IMR-90 (cell line): ENCODE measurements around the gene CLDN10. TPM values are rescaled to one million over a fixed set of nuclear protein-coding genes. Genes with fewer than 3 reads are reported as not detected.

Experiments
- ATAC-seq: fragments of 200-7000 bp; cut with Tn5 transposase; 2 replicates; pipeline ENCODE4 v1.9.1; 2020; ENCODE audit warnings: low read depth, mild to moderate bottlenecking, moderate library complexity
- BruUV-seq: library from RNA; stranded (reverse); fragments of 400-500 nt; replicated peaks from 2 replicates; lab custom pipeline; 2021; lab: Mats Ljungman, UMichigan
- CTCF ChIA-PET: fragments of 300-600 bp; formaldehyde crosslinking; extraction: SDS; loops from one replicate; lab custom pipeline; 2021; ENCODE audit warnings: antibody characterized with exemption; lab: Yijun Ruan, JAX
- POLR2A ChIA-PET: fragments of 300-600 bp; sonication (Branson Sonifier 250); formaldehyde crosslinking; loops from one replicate; lab custom pipeline; 2022; ENCODE audit warnings: antibody characterized with exemption; ENCODE audit not compliant: unreplicated experiment; lab: Charles Lee
- DNase-seq: peaks from one replicate; pipeline ENCODE4 v3.0.0; 2013
- H2AFZ ChIP-seq: replicated peaks from 2 replicates; pipeline ENCODE3; 2013; ENCODE audit warnings: low read length, mild to moderate bottlenecking; ENCODE audit not compliant: poor library complexity
- H2AK5ac ChIP-seq: 2 replicates; pipeline ENCODE4 v1.6.1; 2013; ENCODE audit warnings: low read depth, low read length, inconsistent platforms
- H2AK9ac ChIP-seq: replicated peaks from 2 replicates; pipeline ENCODE3; 2013; ENCODE audit warnings: mild to moderate bottlenecking, low read depth, low read length, moderate library complexity; ENCODE audit not compliant: poor library complexity
- H2BK120ac ChIP-seq: 2 replicates; pipeline ENCODE4 v1.6.1; 2013; ENCODE audit warnings: low read depth, low read length, inconsistent platforms
- H2BK15ac ChIP-seq: 3 replicates; pipeline ENCODE4 v1.6.1; 2013; ENCODE audit warnings: low read depth, low read length, inconsistent platforms
- H2BK20ac ChIP-seq: 2 replicates; pipeline ENCODE4 v1.6.1; 2013; ENCODE audit warnings: low read depth, mild to moderate bottlenecking, inconsistent platforms, low read length, moderate library complexity
- H2BK5ac ChIP-seq: 2 replicates; pipeline ENCODE4 v1.6.1; 2013; ENCODE audit warnings: mild to moderate bottlenecking, low read depth, low read length, inconsistent platforms; ENCODE audit not compliant: poor library complexity, severe bottlenecking
- H3K14ac ChIP-seq: replicated peaks from 2 replicates; pipeline ENCODE4 v1.6.1; 2013; ENCODE audit warnings: low read depth, low read length, inconsistent platforms
- H3K18ac ChIP-seq: 2 replicates; pipeline ENCODE4 v1.6.1; 2013; ENCODE audit warnings: low read depth, low read length, control low read depth
- H3K23ac ChIP-seq: 2 replicates; pipeline ENCODE4 v1.6.1; 2013; ENCODE audit warnings: low read depth, low read length, inconsistent platforms
- H3K27ac ChIP-seq: 2 replicates; pipeline ENCODE4 v1.5.1; 2013; ENCODE audit warnings: mild to moderate bottlenecking, control low read depth, low read length; ENCODE audit not compliant: insufficient read depth
- H3K27me3 ChIP-seq: 2 replicates; pipeline ENCODE4 v1.6.1; 2013; ENCODE audit warnings: low read length; ENCODE audit not compliant: control insufficient read depth, insufficient read depth
- H3K36me3 ChIP-seq: 2 replicates; pipeline ENCODE4 v1.6.1; 2013; ENCODE audit warnings: low read length, mixed read lengths; ENCODE audit not compliant: control insufficient read depth, insufficient read depth
- H3K4ac ChIP-seq: 2 replicates; pipeline ENCODE4 v1.6.1; 2013; ENCODE audit warnings: low read depth, low read length, inconsistent platforms
- H3K4me1 ChIP-seq: 2 replicates; pipeline ENCODE4 v1.6.1; 2013; ENCODE audit warnings: low read length, mixed read lengths; ENCODE audit not compliant: control insufficient read depth, insufficient read depth
- H3K4me2 ChIP-seq: 2 replicates; pipeline ENCODE4 v1.6.1; 2013; ENCODE audit warnings: low read depth, mild to moderate bottlenecking, control low read depth, low read length, moderate library complexity
- H3K4me3 ChIP-seq: 2 replicates; pipeline ENCODE4 v1.5.1; 2013; ENCODE audit warnings: low read depth, mild to moderate bottlenecking, control low read depth, low read length, moderate library complexity; ENCODE audit not compliant: insufficient read depth
- H3K56ac ChIP-seq: 2 replicates; pipeline ENCODE4 v1.6.1; 2013; ENCODE audit warnings: low read length, inconsistent platforms; ENCODE audit not compliant: insufficient read depth; ENCODE audit errors: extremely low read depth
- H3K79me1 ChIP-seq, 2 experiments: 2 replicates each; pipeline ENCODE4 v1.6.1; 2013; ENCODE audit warnings: low read length in 2 of 2, inconsistent platforms in 1 of 2, low read depth in 1 of 2
- H3K9ac ChIP-seq: 2 replicates; pipeline ENCODE4 v1.6.1; 2013; ENCODE audit warnings: low read depth, low read length, control low read depth
- H3K9me1 ChIP-seq: 2 replicates; pipeline ENCODE4 v1.6.1; 2013; ENCODE audit warnings: low read length, inconsistent platforms; ENCODE audit not compliant: insufficient read depth
- H3K9me3 ChIP-seq: 2 replicates; pipeline ENCODE4 v1.6.1; 2013; ENCODE audit warnings: low read length; ENCODE audit not compliant: control insufficient read depth, insufficient read depth
- H4K20me1 ChIP-seq: 2 replicates; pipeline ENCODE4 v1.6.1; 2013; ENCODE audit warnings: low read length, inconsistent platforms; ENCODE audit not compliant: insufficient read depth
- H4K5ac ChIP-seq: 2 replicates; pipeline ENCODE4 v1.6.1; 2013; ENCODE audit warnings: mild to moderate bottlenecking, low read depth, low read length, control low read depth
- H4K8ac ChIP-seq, 2 experiments: 2 replicates each; pipeline ENCODE4 v1.6.1; 2013; ENCODE audit warnings: low read depth in 2 of 2, low read length in 2 of 2, control low read depth in 1 of 2, inconsistent platforms in 1 of 2
- H4K91ac ChIP-seq: 2 replicates; pipeline ENCODE4 v1.6.1; 2013; ENCODE audit warnings: low read depth, low read length, inconsistent platforms; ENCODE audit not compliant: insufficient read depth
- BHLHE40 ChIP-seq: fragments of 150-350 bp; IDR thresholded peaks from 2 replicates; pipeline ENCODE4 v1.6.1; 2016; ENCODE audit warnings: mild to moderate bottlenecking, low read depth, low read length
- CEBPB ChIP-seq: IDR thresholded peaks from 2 replicates; pipeline ENCODE4 v1.6.1; 2012; ENCODE audit warnings: low read depth, low read length, improper control_type of control experiment
- MAFK ChIP-seq: IDR thresholded peaks from 2 replicates; pipeline ENCODE4 v1.6.1; 2012; ENCODE audit warnings: low read depth, low read length, improper control_type of control experiment
- RCOR1 ChIP-seq: IDR thresholded peaks from 2 replicates; pipeline ENCODE4 v1.6.1; 2012; ENCODE audit warnings: mild to moderate bottlenecking, low read length, improper control_type of control experiment; ENCODE audit not compliant: insufficient replicate concordance
- RFX5 ChIP-seq: IDR thresholded peaks from 2 replicates; pipeline ENCODE4 v1.8.0; 2012; ENCODE audit warnings: low read depth, mild to moderate bottlenecking, low read length, moderate library complexity
- SMC3 ChIP-seq: fragments of 150-350 bp; IDR thresholded peaks from 2 replicates; pipeline ENCODE4 v1.6.1; 2016; ENCODE audit warnings: low read depth, mild to moderate bottlenecking, antibody characterized with exemption, low read length, moderate library complexity
- WGBS, 2 experiments: methylation state at CpG; one replicate each; pipeline versions ENCODE4 v1.1.5 to v1.1.7; 2013; ENCODE audit warnings: missing lambda C conversion rate in 2 of 2; ENCODE audit not compliant: insufficient read length in 1 of 2; ENCODE audit errors: extremely low coverage in 2 of 2; 5-methylcytosine and 5-hydroxymethylcytosine counted together
- dilution Hi-C: fragments of 300-500 bp; cut with HindIII; formaldehyde crosslinking; loops from one replicate; pipeline ENCODE4 v1.14.3; 2018; ENCODE audit warnings: low sequenced_read_pairs; ENCODE audit not compliant: unreplicated experiment
- in situ Hi-C: fragments of 300-500 bp; cut with MboI; formaldehyde crosslinking; loops from 3 replicates; pipeline ENCODE4 v1.14.3; 2019; ENCODE audit warnings: low sequenced_read_pairs, inconsistent platforms, mixed read lengths
- intact Hi-C: fragments of 100-400 bp; cut with micrococcal nuclease; formaldehyde crosslinking; loops from 2 replicates; pipeline ENCODE4 v1.10.0; 2022
- polyA plus RNA-seq, 3 experiments: library from polyadenylated mRNA; depleted of rRNA; stranded (reverse); fragments of >200 nt; gene quantifications; 2 replicates each; pipeline ENCODE4 v1.2.3, GENCODE V29; 2012; ENCODE audit warnings: low replicate concordance in 1 of 3
- total RNA-seq: library from RNA; depleted of rRNA; stranded (reverse); fragments of >200 nt; gene quantifications from 2 replicates; pipeline ENCODE4 v1.2.3, GENCODE V29; 2012

Gene CLDN10
- total and polyA plus RNA-seq, 2 of the 4 experiments (the other 2 are of a cell fraction) = not detected

GRCh38 chr13:95546919-95547318, 5.6 kb upstream of the CLDN10 start:
- no peak overlapping the region for H4K8ac ChIP-seq
- H4K91ac ChIP-seq = no peak overlapping the region
- H2AK9ac ChIP-seq = no peak overlapping the region
- no peak for ATAC-seq
- peaks cover 50% of the 10 kb centered on the region for H3K27me3 ChIP-seq
- H3K23ac ChIP-seq = no peak overlapping the region
- no peak for TF ChIP-seq SMC3
- no peak for TF ChIP-seq CEBPB
- no peak for TF ChIP-seq MAFK
- TF ChIP-seq BHLHE40 = no peak
- no peak for TF ChIP-seq RCOR1
- TF ChIP-seq RFX5 = no peak
- intact Hi-C loops (no loop called here), dilution Hi-C loops (no loop called here), in situ Hi-C loops (no loop called here)
- no peak overlapping the region for H3K4me2 ChIP-seq
- H2BK20ac ChIP-seq = no peak overlapping the region
- no peaks in the 10 kb centered on the region for H4K20me1 ChIP-seq
- no peak overlapping the region for H3K27ac ChIP-seq
- 11% methylated on average over 1 of the region's 3 CpGs; no CpG with 5 or more reads in 1 of the 2 experiments for WGBS, 2 experiments
- H2BK5ac ChIP-seq = no peak overlapping the region
- no peak overlapping the region for H2AK5ac ChIP-seq
- H2BK15ac ChIP-seq = no peak overlapping the region
- no peaks in the 10 kb centered on the region for H3K79me1 ChIP-seq
- no TSS peak for BruUV-seq
- no peaks in the 10 kb centered on the region for H3K9me1 ChIP-seq
- H3K18ac ChIP-seq = no peak overlapping the region
- no peak overlapping the region for H3K9ac ChIP-seq
- no peak overlapping the region for H3K56ac ChIP-seq
- ChIA-PET POLR2A (no interaction called here), CTCF (interaction anchor here (1.2 kb wide), 1 partner anchor 10 kb away, joined by 4 read pairs; no protein-coding TSS in a partner anchor)
- H2BK120ac ChIP-seq = no peak overlapping the region
- H3K9me3 ChIP-seq = no peaks in the 10 kb centered on the region; the same call in 1 of the 2 replicates
- DNase-seq = no peak
- H2AFZ ChIP-seq = no peak overlapping the region
- H3K36me3 ChIP-seq = no peaks in the 10 kb centered on the region
- no peak overlapping the region for H3K4me3 ChIP-seq
- no peak overlapping the region for H4K5ac ChIP-seq
- H3K4ac ChIP-seq = no peak overlapping the region
- no peak overlapping the region for H3K14ac ChIP-seq
- H3K4me1 ChIP-seq = no peaks in the 10 kb centered on the region
